Cortex of kidney (tissue), 1 donor: ENCODE data around the gene BUB1.
"Not testable (repeated sequence)": the region's sequence is repeated elsewhere in the genome, so short reads cannot be mapped to it uniquely, and the experiment has no call there.

Experiments
- DNase-seq: peaks from one replicate; lab custom pipeline; 2025; lab: John Stamatoyannopoulos, UW

Gene BUB1

GRCh38 chr2:110591973-110592372, 85.9 kb downstream of the BUB1 start:
- not testable (repeated sequence) for DNase-seq

- DNase-seq, result not testable (repeated sequence)
Observed at GRCh38 chr2:110589677-110590330, 88.1 kb downstream of the BUB1 start.

- not testable (repeated sequence) for DNase-seq
Observed at GRCh38 chr2:110588520-110588919, 89.3 kb downstream of the BUB1 start.
